Adrenal gland (tissue), 12 donors: ENCODE results near the gene PTRH2. TPM values are rescaled to one million over a fixed set of nuclear protein-coding genes. Genes with fewer than 3 reads are reported as not detected.
A peak's percentile ranks its signal among the peaks of the same experiment; 100 is the strongest.

ENCODE experiments used
- DNase-seq, 7 donors: peaks; one replicate each; pipeline ENCODE4 v3.0.0-alpha.2; 2019 to 2020
- H3K27ac ChIP-seq, 5 donors: fragments of 200-600 bp; sonication (generic) in 4 of 5; 1 replicate in 3 of 5; 2 replicates in 2 of 5; pipeline versions ENCODE4 v1.5.1 to v1.8.0; 2016 to 2020; ENCODE audit warnings: mild to moderate bottlenecking in 1 of 5
- H3K27me3 ChIP-seq: fragments of 200-600 bp; 2 replicates; pipeline ENCODE4 v1.8.0; 2021
- H3K36me3 ChIP-seq, 2 donors: fragments of 200-600 bp; replicated peaks in 1 of 2; 1 replicate in 1 of 2; 2 replicates in 1 of 2; pipeline versions ENCODE4 v1.5.1 to v1.8.0; 2018 to 2022
- H3K4me1 ChIP-seq, 2 donors: fragments of 200-600 bp; replicated peaks in 1 of 2; 1 replicate in 1 of 2; 2 replicates in 1 of 2; pipeline versions ENCODE4 v1.5.1 to v1.8.0; 2018 to 2021
- H3K4me3 ChIP-seq, 4 donors: fragments of 200-600 bp; sonication (generic) in 3 of 4; one replicate each; pipeline ENCODE4 v1.5.1; 2016 to 2018
- H3K9me3 ChIP-seq, 3 donors: fragments of 200-600 bp; sonication (generic) in 1 of 3; replicated peaks in 1 of 3; 1 replicate in 2 of 3; 2 replicates in 1 of 3; pipeline versions ENCODE4 v1.5.1 to v1.8.0; 2016 to 2021
- CTCF ChIP-seq, 6 experiments: fragments of 450-650 bp in 4 of 6; fragments of 200-600 bp in 2 of 6; sonication (generic) in 1 of 6; IDR thresholded peaks; 1 replicate in 5 of 6; 2 replicates in 1 of 6; pipeline versions ENCODE4 v1.5.1 to v1.8.0; 2016 to 2021; ENCODE audit warnings: antibody characterized with exemption in 6 of 6, mild to moderate bottlenecking in 2 of 6, moderate library complexity in 1 of 6
- POLR2A ChIP-seq, 2 donors: fragments of 450-650 bp; IDR thresholded peaks; one replicate each; pipeline ENCODE4 v1.6.1; 2017; ENCODE audit warnings: antibody characterized with exemption in 2 of 2, mild to moderate bottlenecking in 2 of 2, moderate library complexity in 1 of 2
- WGBS, 4 donors: extraction: QIAGEN DNeasy Blood & Tissue Kit in 2 of 4; methylation state at CpG; one replicate each; pipeline versions ENCODE4 v1.1.5 to v1.1.7; 2013 to 2017; 5-methylcytosine and 5-hydroxymethylcytosine counted together
- intact Hi-C, 2 donors: fragments of 100-400 bp; cut with DNase I; formaldehyde crosslinking; loops; one replicate each; pipeline versions ENCODE4 v1.14.1 to v1.15.0; 2022 to 2023
- polyA plus RNA-seq, 3 donors: library from polyadenylated mRNA; stranded (reverse); fragments of 200-250 nt in 2 of 3; fragments of 350-450 nt in 1 of 3; fragmentation: Illumina TruSeq in 1 of 3; extraction: RNeasy Lipid Tissue Mini Kit (QIAGEN cat#74804) in 1 of 3; gene quantifications; one replicate each; pipeline ENCODE4 v1.2.3, GENCODE V29; 2013 to 2014
- total RNA-seq, 9 donors: library from RNA; depleted of rRNA in 4 of 9; stranded (reverse); fragments of >200 nt in 4 of 9; fragments of 120-200 nt in 1 of 9; fragmentation: NEBNext Ultra II Directional in 1 of 9; extraction: Animal tissue kit (Norgen Biotek cat#: 25700) in 1 of 9; gene quantifications; one replicate each; pipeline versions ENCODE4 v1.1.0 to v1.2.4, GENCODE V29; 2013 to 2023
- donor health status: healthy with polysubstance abuse.
- donor health status: Bipolar disorder and iron deficiency.
- donor health status: DM: yes; HTN: yes; CAD: no.
- donor health status: DM: no; HTN: no; CAD: no.
- donor health status: DM: no; HTN: no; CAD: no.
- donor health status: DM: yes; HTN: yes; CAD: no.

The PTRH2 gene
- total and polyA plus RNA-seq, 12 donors, result 17.9 to 96.7 (median 30.4) TPM

- Histone ChIP-seq H3K9me3 (no peaks in the 10 kb centered on the region), H3K27me3 (no peaks in the 10 kb centered on the region), H3K4me1 (peaks cover 6 to 18% of the 10 kb centered on the region in 2 donors), H3K36me3 (peaks cover 0 to 4% of the 10 kb centered on the region in 2 donors), H3K4me3 (no peak overlapping the region), H3K27ac (peak overlapping the region in 1 of 5 donors; percentile 6)
- DNase-seq, result no peak
- intact Hi-C loops, result no loop called here
- 83 to 95% (median 93%) methylated on average over 1 of the region's 1 CpG for WGBS, 4 donors
- TF ChIP-seq CTCF (IDR thresholded peaks at IDR 0.05), result no peak
- TF ChIP-seq POLR2A (IDR thresholded peaks at IDR 0.05), result no peak
Measured at GRCh38 chr17:59730268-59730834, 23.1 kb upstream of the PTRH2 start.

- no peaks in the 10 kb centered on the region for H3K27me3 ChIP-seq
- no peak for DNase-seq
- no peak overlapping the region for H3K27ac ChIP-seq
- WGBS, 4 donors, result 94 to 100% (median 98%) methylated on average over 1 of the region's 1 CpG
- peaks cover 6 to 33% of the 10 kb centered on the region in 2 donors for H3K4me1 ChIP-seq
- no peaks in the 10 kb centered on the region for H3K9me3 ChIP-seq
- TF ChIP-seq POLR2A (IDR thresholded peaks at IDR 0.05) (no peak), CTCF (IDR thresholded peaks at IDR 0.05) (no peak)
- intact Hi-C loops, result no loop called here
- no peak overlapping the region for H3K4me3 ChIP-seq
- no peaks in the 10 kb centered on the region for H3K36me3 ChIP-seq
Measured at GRCh38 chr17:59727817-59728533, 20.7 kb upstream of the PTRH2 start.

- Histone ChIP-seq H3K27ac (peak overlapping the region; percentile 23 to 73 (median 66)), H3K9me3 (no peaks in the 10 kb centered on the region), H3K4me3 (no peak overlapping the region), H3K4me1 (peaks cover 6 to 39% of the 10 kb centered on the region in 2 donors), H3K27me3 (no peaks in the 10 kb centered on the region), H3K36me3 (no peaks in the 10 kb centered on the region)
- peak in 1 of 2 donors; percentile 31 for TF ChIP-seq POLR2A (IDR thresholded peaks at IDR 0.05)
- TF ChIP-seq CTCF (IDR thresholded peaks at IDR 0.05), result no peak
- intact Hi-C loops, result no loop called here
- no peak for DNase-seq
- WGBS, 4 donors, result 6 to 15% (median 10%) methylated on average over 2 of the region's 2 CpGs
Measured at GRCh38 chr17:59725691-59726090, 18.5 kb upstream of the PTRH2 start.

GRCh38 chr17:59723607-59724006, 16.4 kb upstream of the PTRH2 start:
- intact Hi-C loops, result no loop called here
- no peaks in the 10 kb centered on the region for H3K36me3 ChIP-seq
- DNase-seq, result no peak
- H3K27ac ChIP-seq, result peak overlapping the region in 1 of 5 donors; percentile 29
- 74 to 80% (median 76%) methylated on average over 1 of the region's 1 CpG for WGBS, 4 donors
- H3K4me1 ChIP-seq, result peaks cover 7 to 51% of the 10 kb centered on the region in 2 donors
- H3K9me3 ChIP-seq, result no peaks in the 10 kb centered on the region
- TF ChIP-seq POLR2A (IDR thresholded peaks at IDR 0.05) (no peak), CTCF (IDR thresholded peaks at IDR 0.05) (no peak)
- H3K4me3 ChIP-seq, result no peak overlapping the region
- no peaks in the 10 kb centered on the region for H3K27me3 ChIP-seq
